HG03039 (cell line): ENCODE data around the gene USP53.
"Not testable (repeated sequence)": the region's sequence is repeated elsewhere in the genome, so short reads cannot be mapped to it uniquely, and the experiment has no call there.

Experiments used
- ATAC-seq: cut with Tn5 transposase; IDR thresholded peaks from one replicate; pipeline ENCODE4 v1.9.1; 2021; ENCODE audit warnings: mild to moderate bottlenecking, moderate library complexity; ENCODE audit not compliant: unreplicated experiment

USP53 gene

GRCh38 chr4:119310826-119311225 lies 98.3 kb downstream of the USP53 start:
- ATAC-seq = no peak

DNA sequence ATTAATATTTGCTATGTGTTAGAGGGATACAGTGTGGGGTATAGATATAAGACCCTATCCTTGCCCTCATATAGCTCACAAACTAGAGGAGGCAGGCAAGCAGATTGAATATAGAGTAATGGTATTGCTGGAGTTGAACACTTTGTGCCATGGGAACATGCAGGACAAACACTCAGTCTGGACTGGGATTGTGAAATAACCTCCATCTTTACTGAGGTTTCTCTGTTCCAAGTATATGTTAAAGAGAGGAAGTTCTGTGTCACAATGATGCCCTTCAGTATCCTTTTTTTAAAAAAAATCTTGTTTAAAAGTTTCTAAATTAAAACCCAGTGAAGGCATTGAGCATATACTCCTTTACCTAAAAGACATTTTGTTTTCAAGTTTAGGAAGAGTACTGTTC lies 100.7 kb downstream of the USP53 start:
- no peak for ATAC-seq

GRCh38 chr4:119314356-119314755 lies 101.8 kb downstream of the USP53 start:
- ATAC-seq = peak; percentile 79

DNA sequence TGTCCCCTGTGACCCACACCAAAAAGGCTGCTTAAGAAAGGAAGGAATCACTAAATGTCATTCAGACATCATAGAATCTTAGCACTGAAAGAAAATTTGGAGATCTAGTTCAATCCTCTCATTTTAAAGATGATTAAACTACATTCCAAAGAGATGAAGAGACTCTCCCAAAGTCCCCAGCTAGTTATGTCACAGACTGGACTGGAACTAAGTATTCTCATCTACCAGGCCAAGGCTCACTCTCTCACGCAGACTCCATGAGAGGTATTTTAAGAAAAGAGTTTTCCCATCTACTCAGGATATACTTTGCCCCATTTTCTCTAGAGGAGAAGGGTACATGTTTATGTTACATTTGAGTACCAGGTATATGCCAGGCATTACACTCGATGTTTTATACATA lies 102.5 kb downstream of the USP53 start:
- no peak for ATAC-seq

DNA sequence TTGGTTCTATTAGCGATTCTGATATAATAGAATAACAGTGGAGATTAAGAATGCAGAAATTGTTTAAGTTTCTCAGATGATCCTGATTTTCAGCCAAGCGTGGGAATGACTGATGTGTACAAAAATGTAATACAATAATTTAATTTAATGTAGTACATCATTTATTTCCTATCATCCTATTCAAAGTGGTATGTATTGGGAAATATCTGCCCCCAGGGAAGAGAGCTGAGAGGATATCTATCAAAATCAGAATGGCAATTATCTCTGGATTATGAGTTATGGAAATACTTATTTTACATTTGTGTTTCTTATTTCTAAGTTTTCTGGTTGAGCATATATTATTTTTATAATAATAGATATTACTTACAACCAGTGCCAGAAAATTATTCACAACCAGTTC lies 105.5 kb downstream of the USP53 start:
- ATAC-seq = no peak

DNA sequence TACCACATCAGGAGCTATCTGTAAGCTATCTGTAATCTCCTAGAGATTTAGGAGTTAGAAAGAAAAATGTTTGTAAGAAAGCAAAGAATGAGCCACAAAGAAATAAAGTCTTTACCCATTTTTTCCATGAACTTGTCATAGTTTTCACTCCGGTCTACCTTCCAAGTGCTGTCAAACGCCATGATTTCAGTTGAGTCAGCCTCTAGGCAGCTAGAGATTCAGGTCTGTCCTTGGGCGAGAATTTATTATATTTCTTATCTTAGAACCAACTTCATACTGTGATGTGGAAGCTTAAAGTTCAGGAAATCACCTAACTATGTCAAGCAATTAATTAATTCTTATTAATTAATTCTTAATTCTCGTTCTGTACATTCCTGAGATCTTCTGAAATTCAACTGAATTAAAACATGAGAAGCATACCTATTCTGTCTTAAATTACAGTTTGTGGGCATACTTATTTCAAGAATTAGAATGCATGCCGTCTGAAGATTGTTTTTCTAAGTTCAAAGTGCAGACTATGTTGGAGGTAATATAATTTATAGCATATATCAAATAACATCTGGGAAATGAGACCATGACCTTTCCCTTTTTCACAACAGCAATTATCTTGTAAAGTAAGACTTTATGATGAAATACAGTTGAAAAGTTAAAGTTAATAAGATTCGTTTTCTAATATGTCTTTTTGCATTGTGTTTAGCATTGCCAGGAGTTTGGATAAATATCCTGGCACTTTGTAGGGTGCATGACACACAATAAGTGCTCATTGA lies 109.6 kb downstream of the USP53 start, which contains the start of gene FABP2:
FABP2 (minus strand) TSS at position 218 of the 767 bp plus-strand sequence; CDS start at position 182, 36 bp downstream.
- no peak for ATAC-seq

DNA sequence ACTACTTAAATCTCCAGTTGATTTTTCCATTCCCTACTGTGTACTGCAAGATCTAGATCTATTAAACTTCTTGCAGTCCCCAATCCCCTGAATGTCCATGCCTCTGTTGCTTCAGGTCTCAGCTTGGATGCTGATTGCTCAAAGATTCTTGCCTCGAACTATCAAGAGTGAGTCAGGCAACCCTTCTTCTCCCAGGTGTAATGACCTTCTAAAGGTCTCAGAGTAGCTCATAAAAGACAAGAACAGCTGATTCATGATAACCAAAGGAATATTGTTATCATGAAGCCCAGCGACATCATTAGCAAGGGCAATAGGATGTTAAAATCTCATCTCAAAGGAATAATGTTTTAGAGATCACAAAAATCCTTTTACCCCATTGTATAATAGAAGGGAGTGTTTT lies 116.2 kb downstream of the USP53 start:
- ATAC-seq = no peak

- ATAC-seq = no peak
Measured at GRCh38 chr4:119329835-119330620, 117.5 kb downstream of the USP53 start.

GRCh38 chr4:119336332-119336979 lies 123.9 kb downstream of the USP53 start:
- ATAC-seq = not testable (repeated sequence)

- ATAC-seq = no peak
Measured at GRCh38 chr4:119337010-119337409, 124.5 kb downstream of the USP53 start.

DNA sequence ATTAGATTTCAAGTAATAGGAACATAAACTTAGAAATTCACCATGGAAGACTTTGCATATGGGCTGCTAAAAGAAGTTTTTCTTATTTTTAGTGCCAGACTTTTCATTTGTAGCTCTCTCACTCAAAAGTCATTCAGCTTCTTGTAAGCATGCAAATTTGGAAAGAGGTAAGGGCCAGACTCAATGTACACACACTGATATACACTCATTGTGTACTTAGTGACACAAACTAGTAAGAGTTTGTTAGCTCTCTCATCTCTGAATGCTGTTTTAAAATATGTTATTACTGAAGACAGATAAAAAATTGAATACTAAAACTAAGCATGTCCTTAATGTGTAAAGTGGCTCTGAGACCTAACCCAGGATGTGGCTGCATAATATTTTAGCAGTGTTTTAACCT lies 127.4 kb downstream of the USP53 start:
- not testable (repeated sequence) for ATAC-seq

- ATAC-seq = not testable (repeated sequence)
Measured at GRCh38 chr4:119343293-119343692, 130.8 kb downstream of the USP53 start.
